Keratinocyte (primary cell): ENCODE results near the gene SLC39A9.

Experiments used
- EZH2 ChIP-seq: IDR thresholded peaks from one replicate; pipeline ENCODE4 v1.6.1; 2012; ENCODE audit warnings: inconsistent platforms, mild to moderate bottlenecking, low read length, moderate library complexity
- TF ChIP-seq, protein P1 (sequence below), 3 experiments: IDR thresholded peaks in 1 of 3; conservative IDR thresholded peaks in 1 of 3; optimal IDR thresholded peaks in 1 of 3; 2 replicates in 2 of 3; 3 replicates in 1 of 3; pipeline versions ENCODE3 to v1.5.1; 2011; ENCODE audit warnings: low read length in 3 of 3, mild to moderate bottlenecking in 3 of 3, moderate library complexity in 2 of 3, control low read depth in 1 of 3, inconsistent platforms in 1 of 3; ENCODE audit not compliant: insufficient read depth in 2 of 3; ENCODE audit errors: extremely low read depth in 1 of 3

DNA sequence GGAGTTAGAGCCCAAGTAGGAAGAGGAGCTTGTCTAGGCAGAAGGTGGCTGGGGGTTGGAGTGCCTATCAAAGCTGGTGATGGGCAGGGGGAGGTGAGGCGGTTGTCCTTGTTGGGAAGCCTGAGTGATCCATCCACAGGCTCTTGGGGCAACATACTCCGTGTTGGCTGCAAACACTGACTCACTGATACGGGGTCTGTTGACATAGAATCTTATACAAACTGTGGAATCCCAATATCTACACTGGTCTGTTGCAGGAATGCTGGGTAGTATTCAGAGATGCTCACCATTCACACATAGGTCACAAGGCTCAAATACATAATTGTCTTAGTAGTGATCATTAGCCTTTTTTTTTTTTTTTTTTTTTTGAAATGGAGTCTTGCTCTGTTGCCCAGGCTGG lies 26.3 kb upstream of the SLC39A9 start:
- TF ChIP-seq, protein P1, sequence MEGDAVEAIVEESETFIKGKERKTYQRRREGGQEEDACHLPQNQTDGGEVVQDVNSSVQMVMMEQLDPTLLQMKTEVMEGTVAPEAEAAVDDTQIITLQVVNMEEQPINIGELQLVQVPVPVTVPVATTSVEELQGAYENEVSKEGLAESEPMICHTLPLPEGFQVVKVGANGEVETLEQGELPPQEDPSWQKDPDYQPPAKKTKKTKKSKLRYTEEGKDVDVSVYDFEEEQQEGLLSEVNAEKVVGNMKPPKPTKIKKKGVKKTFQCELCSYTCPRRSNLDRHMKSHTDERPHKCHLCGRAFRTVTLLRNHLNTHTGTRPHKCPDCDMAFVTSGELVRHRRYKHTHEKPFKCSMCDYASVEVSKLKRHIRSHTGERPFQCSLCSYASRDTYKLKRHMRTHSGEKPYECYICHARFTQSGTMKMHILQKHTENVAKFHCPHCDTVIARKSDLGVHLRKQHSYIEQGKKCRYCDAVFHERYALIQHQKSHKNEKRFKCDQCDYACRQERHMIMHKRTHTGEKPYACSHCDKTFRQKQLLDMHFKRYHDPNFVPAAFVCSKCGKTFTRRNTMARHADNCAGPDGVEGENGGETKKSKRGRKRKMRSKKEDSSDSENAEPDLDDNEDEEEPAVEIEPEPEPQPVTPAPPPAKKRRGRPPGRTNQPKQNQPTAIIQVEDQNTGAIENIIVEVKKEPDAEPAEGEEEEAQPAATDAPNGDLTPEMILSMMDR (optimal IDR thresholded peaks at IDR 0.05 in 1 of 3, IDR thresholded peaks at IDR 0.05 in 1 of 3, conservative IDR thresholded peaks at IDR 0.05 in 1 of 3; ENCODE audit: extremely low read depth in 1 of 3, insufficient read depth in 2 of 3, low read length in 3 of 3): no peak
- no peak for TF ChIP-seq EZH2
